HepG2 (cell line): ENCODE measurements around the gene SLIT1. TPM values are rescaled to one million over a fixed set of nuclear protein-coding genes. Genes with fewer than 3 reads are reported as not detected.

Experiments
- ATAC-seq: fragments of 200-7000 bp; cut with Tn5 transposase; 3 replicates; pipeline ENCODE4 v1.9.1; 2020; ENCODE audit warnings: mild to moderate bottlenecking, moderate library complexity
- BruUV-seq: library from RNA; stranded (reverse); fragments of 400-500 nt; replicated peaks from 2 replicates; lab custom pipeline; 2021; lab: Mats Ljungman, UMichigan
- CTCF ChIA-PET: fragments of 300-600 bp; formaldehyde crosslinking; extraction: SDS; loops from one replicate; lab custom pipeline; 2021; ENCODE audit warnings: low total read pairs, inconsistent platforms, low intra/inter-chr PET ratio; lab: Yijun Ruan, JAX
- POLR2A ChIA-PET: fragments of 350-600 bp; sonication (Branson Sonifier 250); formaldehyde crosslinking; loops from one replicate; lab custom pipeline; 2020; ENCODE audit warnings: antibody characterized with exemption, inconsistent platforms; lab: Yijun Ruan, JAX
- DNase-seq: peaks from one replicate; pipeline ENCODE4 v3.0.0-alpha.2; 2015; ENCODE audit warnings: low spot score
- FAIRE-seq: peaks from 3 replicates; lab custom pipeline; 2011; peaks lifted over from hg19 to GRCh38; lab: Jason Lieb, UNC
- H2AFZ ChIP-seq: one replicate; pipeline ENCODE4 v1.6.1; 2011; ENCODE audit warnings: low read length, inconsistent platforms
- H3K27ac ChIP-seq: fragments of 300-600 bp; 3 replicates; pipeline ENCODE4 v1.8.0; 2011; ENCODE audit warnings: mixed run types, mild to moderate bottlenecking, mixed read lengths, low read length, inconsistent platforms; ENCODE audit not compliant: insufficient read depth; ENCODE audit errors: extremely low read length
- H3K27me3 ChIP-seq, 2 experiments: fragments of 200-600 bp in 1 of 2; 2 replicates in 1 of 2; 3 replicates in 1 of 2; pipeline versions ENCODE4 v1.6.0 to v1.8.0; 2011; ENCODE audit warnings: low read length in 2 of 2, mild to moderate bottlenecking in 2 of 2, moderate library complexity in 2 of 2, inconsistent platforms in 1 of 2; ENCODE audit not compliant: insufficient read depth in 2 of 2, control insufficient read depth in 1 of 2
- H3K36me3 ChIP-seq, 2 experiments: fragments of 200-600 bp in 1 of 2; replicated peaks in 1 of 2; 2 replicates in 1 of 2; 3 replicates in 1 of 2; pipeline versions ENCODE4 v1.5.1 to v1.8.0; 2011; ENCODE audit warnings: low read length in 2 of 2, inconsistent platforms in 1 of 2; ENCODE audit not compliant: insufficient read depth in 2 of 2, control insufficient read depth in 1 of 2
- H3K4me1 ChIP-seq: 2 replicates; pipeline ENCODE4 v1.5.1; 2012; ENCODE audit warnings: low read length, inconsistent platforms; ENCODE audit not compliant: insufficient read depth
- H3K4me2 ChIP-seq: 2 replicates; pipeline ENCODE4 v1.6.0; 2011; ENCODE audit warnings: low read depth, low read length, inconsistent platforms
- H3K4me3 ChIP-seq, 3 experiments: fragments of 200-600 bp in 1 of 3; sonication (generic), shearing (Covaris generic) in 1 of 3; replicated peaks in 1 of 3; 2 replicates each; pipeline ENCODE4 v1.5.1; 2011 to 2016; ENCODE audit warnings: low read length in 3 of 3, inconsistent platforms in 2 of 3, low read depth in 2 of 3, mild to moderate bottlenecking in 2 of 3, control low read depth in 1 of 3, mixed read lengths in 1 of 3; ENCODE audit not compliant: insufficient read depth in 1 of 3
- H3K79me2 ChIP-seq: one replicate; pipeline ENCODE4 v1.6.1; 2011; ENCODE audit warnings: low read length, inconsistent platforms; ENCODE audit not compliant: insufficient read depth
- H3K9ac ChIP-seq: 2 replicates; pipeline ENCODE4 v1.6.0; 2011; ENCODE audit warnings: mild to moderate bottlenecking, low read depth, low read length, inconsistent platforms; ENCODE audit not compliant: insufficient read depth
- H3K9me3 ChIP-seq: 2 replicates; pipeline ENCODE4 v1.5.1; 2012; ENCODE audit warnings: mild to moderate bottlenecking, low read length
- H4K20me1 ChIP-seq: 2 replicates; pipeline ENCODE4 v1.6.0; 2011; ENCODE audit warnings: inconsistent platforms, mild to moderate bottlenecking, low read length, moderate library complexity; ENCODE audit not compliant: insufficient read depth
- DMTF1 ChIP-seq: sonication (generic); formaldehyde crosslinking; IDR thresholded peaks from 2 replicates; pipeline ENCODE4 v1.4.0; 2020; ENCODE audit warnings: mild to moderate bottlenecking, missing genetic modification reagents
- FOXK1 ChIP-seq: sonication (generic); formaldehyde crosslinking; IDR thresholded peaks from 2 replicates; pipeline ENCODE4 v1.4.0; 2020; ENCODE audit warnings: low read depth, missing genetic modification reagents, borderline replicate concordance
- HOXA9 ChIP-seq: sonication (generic); formaldehyde crosslinking; IDR thresholded peaks from 2 replicates; pipeline ENCODE4 v1.8.1; 2022; ENCODE audit warnings: missing genetic modification reagents, mild to moderate bottlenecking, moderate library complexity, borderline replicate concordance
- KLF15 ChIP-seq: sonication (generic); formaldehyde crosslinking; IDR thresholded peaks from 2 replicates; pipeline ENCODE4 v1.8.1; 2023; ENCODE audit warnings: borderline replicate concordance, mild to moderate bottlenecking, inconsistent platforms, missing genetic modification reagents, mixed read lengths
- MNT ChIP-seq: fragments of 450-650 bp; IDR thresholded peaks from 2 replicates; pipeline ENCODE4 v1.6.1; 2016
- NR2F2 ChIP-seq: IDR thresholded peaks from 2 replicates; pipeline ENCODE4 v1.6.1; 2012; ENCODE audit warnings: low read depth, inconsistent platforms, borderline replicate concordance
- U2AF2 ChIP-seq: fragments of 200-400 bp; formaldehyde crosslinking; IDR thresholded peaks from 2 replicates; pipeline ENCODE4 v1.6.1; 2017; ENCODE audit warnings: low read depth, mild to moderate bottlenecking, low read length
- ZNF720 ChIP-seq: sonication (generic); formaldehyde crosslinking; IDR thresholded peaks from 2 replicates; pipeline ENCODE4 v1.4.0; 2020; ENCODE audit warnings: missing genetic modification reagents
- WGBS: methylation state at CpG from one replicate; pipeline ENCODE4 v1.1.6; 2017; ENCODE audit warnings: low lambda C conversion rate; 5-methylcytosine and 5-hydroxymethylcytosine counted together
- in situ Hi-C: cut with HindIII; loops from 2 replicates; pipeline ENCODE4 v1.10.0; 2017; ENCODE audit warnings: low pct_unique_long_range_greater_than_20kb; ENCODE audit not compliant: extremely low pct_ligation_motif_present
- intact Hi-C: fragments of 100-400 bp; cut with micrococcal nuclease; formaldehyde crosslinking; loops from one replicate; pipeline ENCODE4 v1.10.0; 2022; ENCODE audit not compliant: unreplicated experiment
- polyA plus RNA-seq, 8 experiments: library from polyadenylated mRNA; depleted of rRNA in 3 of 8; stranded (reverse) in 7 of 8; unstranded in 1 of 8; fragments of >200 nt; fragmentation: Illumina TruSeq in 4 of 8; extraction: Trizol in 4 of 8; gene quantifications; 2 replicates each; pipeline versions ENCODE4 v1.2.1 to v1.2.3, GENCODE V29; 2011 to 2016; ENCODE audit warnings: low read depth in 4 of 8, missing spikeins in 1 of 8, mixed read lengths in 1 of 8; ENCODE audit not compliant: insufficient read depth in 1 of 8
- total RNA-seq, 5 experiments: library from RNA; depleted of rRNA; stranded (reverse); fragments of >200 nt; fragmentation: Illumina TruSeq; extraction: Trizol; gene quantifications; 2 replicates each; pipeline ENCODE4 v1.2.3, GENCODE V29; 2016; ENCODE audit warnings: low read depth in 1 of 5

Gene SLIT1
- total and polyA plus RNA-seq, 2 of the 13 experiments (the other 11 are each of a cell fraction or from before 2014, with no cell fraction given): 0.09 to 0.33 TPM

GRCh38 chr10:97228775-97229157, 43.0 kb upstream of the SLIT1 start:
- no peak for FAIRE-seq

More at GRCh38 chr10:97228775-97229157, 43.0 kb upstream of the SLIT1 start:
- Histone ChIP-seq H3K36me3 (peaks cover 4 to 6% of the 10 kb centered on the region in 2 experiments; a peak in 3 of 5 replicates), H3K9ac (no peak overlapping the region), H4K20me1 (no peaks in the 10 kb centered on the region), H3K79me2 (no peaks in the 10 kb centered on the region), H3K4me1 (no peaks in the 10 kb centered on the region), H3K9me3 (no peaks in the 10 kb centered on the region), H2AFZ (no peak overlapping the region), H3K4me3 (no peak overlapping the region), H3K27me3 (no peaks in the 10 kb centered on the region), H3K4me2 (no peak overlapping the region), H3K27ac (no peak overlapping the region)
- ATAC-seq: no peak
- CTCF ChIA-PET: no interaction called here
- intact Hi-C loops: no loop called here
- no peak for TF ChIP-seq KLF15 (CRISPR knock-in tag)
- TF ChIP-seq ZNF720: no peak
- TF ChIP-seq MNT: peak; percentile 69
- no peak for TF ChIP-seq NR2F2
- no peak for TF ChIP-seq FOXK1 (CRISPR knock-in tag)
- TF ChIP-seq HOXA9: no peak
- TF ChIP-seq DMTF1 (CRISPR knock-in tag): no peak
- no peak for TF ChIP-seq U2AF2
- 92% methylated on average over 1 of the region's 1 CpG for WGBS
- DNase-seq: no peak
- POLR2A ChIA-PET: no interaction called here
- in situ Hi-C loops: no loop called here
- no TSS peak for BruUV-seq
